Measurements from ENCODE around the gene DDX19B.

The DDX19B gene

DNA sequence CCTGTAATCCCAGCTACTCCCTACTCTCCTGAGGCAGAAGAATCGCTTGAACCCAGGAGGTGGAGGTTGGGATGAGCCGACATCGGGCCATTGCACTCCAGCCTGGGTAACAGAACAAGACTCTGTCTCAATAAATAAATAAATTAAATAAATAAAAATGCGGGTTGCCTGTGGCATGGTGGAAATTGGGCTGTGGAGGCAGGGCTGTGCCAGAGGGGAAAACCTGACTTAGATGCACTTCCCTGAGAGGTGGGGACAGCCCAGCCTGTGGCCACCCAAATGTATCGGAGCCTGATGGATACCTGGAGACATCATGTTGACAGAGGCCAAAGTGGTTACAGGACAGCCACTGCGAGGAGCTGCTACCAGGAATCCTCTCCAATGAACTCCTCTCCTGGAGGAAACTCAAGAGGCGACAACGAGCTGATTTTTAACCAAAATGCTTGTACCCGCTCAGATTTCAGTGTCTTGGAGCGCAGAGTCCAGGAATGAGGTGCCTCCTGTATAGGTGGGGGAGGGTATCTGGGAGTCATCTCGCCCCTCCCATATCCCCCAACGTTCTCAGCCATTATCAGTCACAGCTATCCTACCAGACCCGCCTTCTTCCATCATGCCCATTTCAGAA is 80.0 kb downstream of the DDX19B start:
- DNase-seq (ENCODE audit: low read depth): no peak
- no peak overlapping the region for H3K4me3 ChIP-seq (ENCODE audit: low read length)
- TF ChIP-seq, protein P1, sequence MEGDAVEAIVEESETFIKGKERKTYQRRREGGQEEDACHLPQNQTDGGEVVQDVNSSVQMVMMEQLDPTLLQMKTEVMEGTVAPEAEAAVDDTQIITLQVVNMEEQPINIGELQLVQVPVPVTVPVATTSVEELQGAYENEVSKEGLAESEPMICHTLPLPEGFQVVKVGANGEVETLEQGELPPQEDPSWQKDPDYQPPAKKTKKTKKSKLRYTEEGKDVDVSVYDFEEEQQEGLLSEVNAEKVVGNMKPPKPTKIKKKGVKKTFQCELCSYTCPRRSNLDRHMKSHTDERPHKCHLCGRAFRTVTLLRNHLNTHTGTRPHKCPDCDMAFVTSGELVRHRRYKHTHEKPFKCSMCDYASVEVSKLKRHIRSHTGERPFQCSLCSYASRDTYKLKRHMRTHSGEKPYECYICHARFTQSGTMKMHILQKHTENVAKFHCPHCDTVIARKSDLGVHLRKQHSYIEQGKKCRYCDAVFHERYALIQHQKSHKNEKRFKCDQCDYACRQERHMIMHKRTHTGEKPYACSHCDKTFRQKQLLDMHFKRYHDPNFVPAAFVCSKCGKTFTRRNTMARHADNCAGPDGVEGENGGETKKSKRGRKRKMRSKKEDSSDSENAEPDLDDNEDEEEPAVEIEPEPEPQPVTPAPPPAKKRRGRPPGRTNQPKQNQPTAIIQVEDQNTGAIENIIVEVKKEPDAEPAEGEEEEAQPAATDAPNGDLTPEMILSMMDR (conservative IDR thresholded peaks at IDR 0.05; ENCODE audit: low read depth, low read length): no peak

DNA sequence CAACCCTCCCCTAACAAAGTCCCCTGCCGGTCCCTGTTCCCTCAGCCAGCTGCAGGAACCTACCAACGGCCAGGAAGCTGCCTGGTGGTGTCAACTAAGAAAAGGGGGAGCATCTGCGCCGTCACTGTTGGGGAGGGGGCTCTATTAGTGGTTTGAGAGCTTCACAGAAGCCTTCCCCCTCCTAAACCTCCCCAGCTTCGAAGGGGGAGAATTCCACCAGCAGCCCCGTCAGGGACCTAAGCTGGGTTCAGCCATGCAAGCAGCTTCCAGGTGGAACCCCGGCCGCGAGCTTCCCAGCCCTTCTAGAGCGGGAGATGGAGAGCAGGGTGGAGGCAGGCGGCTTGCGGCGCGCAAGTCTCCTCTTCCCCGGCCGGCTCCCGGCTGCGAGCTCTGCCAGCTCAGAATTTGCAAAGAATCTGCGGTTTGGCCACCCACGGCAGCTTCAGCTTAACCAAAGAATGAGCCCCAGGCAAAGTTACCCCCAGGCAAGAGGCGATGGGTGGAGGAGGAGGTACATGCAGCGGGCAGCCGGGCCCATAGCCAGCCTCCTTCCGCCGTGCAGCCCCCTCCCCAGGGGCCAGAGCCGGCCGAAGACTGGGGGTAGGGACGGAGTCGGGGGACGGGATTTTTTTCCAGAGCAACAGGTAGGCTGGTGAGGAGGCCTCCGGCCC is 81.4 kb downstream of the DDX19B start:
- TF ChIP-seq, protein P1 (conservative IDR thresholded peaks at IDR 0.05; ENCODE audit: low read depth, low read length): no peak
- peak overlapping the region; percentile 81 for H3K4me3 ChIP-seq (ENCODE audit: low read length)
- DNase-seq (ENCODE audit: low read depth): peak; percentile 39

GRCh38 chr16:70380919-70381603 is 82.1 kb downstream of the DDX19B start:
- peak; percentile 92 for DNase-seq (ENCODE audit: low read depth)
- TF ChIP-seq, protein P1 (conservative IDR thresholded peaks at IDR 0.05; ENCODE audit: low read depth, low read length): peak; percentile 40
- peak overlapping the region; percentile 81 for H3K4me3 ChIP-seq (ENCODE audit: low read length)

- TF ChIP-seq, protein P1 (conservative IDR thresholded peaks at IDR 0.05; ENCODE audit: low read depth, low read length): no peak
- DNase-seq (ENCODE audit: low read depth): no peak
These were observed 82.8 kb downstream of the DDX19B start for GRCh38 chr16:70381604-70382342.

GRCh38 chr16:70383421-70383960 is 84.5 kb downstream of the DDX19B start:
- no peak overlapping the region for H3K4me3 ChIP-seq (ENCODE audit: low read length)
- TF ChIP-seq, protein P1 (conservative IDR thresholded peaks at IDR 0.05; ENCODE audit: low read depth, low read length): no peak
- DNase-seq (ENCODE audit: low read depth): no peak

More at GRCh38 chr16:70381604-70382342, 82.8 kb downstream of the DDX19B start:
- peak overlapping the region; percentile 81 for H3K4me3 ChIP-seq (ENCODE audit: low read length)

Data from retinal pigment epithelial cell (primary cell).